Measurements from ENCODE around the gene FAM20C. TPM values are rescaled to one million over a fixed set of nuclear protein-coding genes. Genes with fewer than 3 reads are reported as not detected.

The FAM20C gene
- total RNA-seq, 2 experiments from 2014 or later: not detected

DNA sequence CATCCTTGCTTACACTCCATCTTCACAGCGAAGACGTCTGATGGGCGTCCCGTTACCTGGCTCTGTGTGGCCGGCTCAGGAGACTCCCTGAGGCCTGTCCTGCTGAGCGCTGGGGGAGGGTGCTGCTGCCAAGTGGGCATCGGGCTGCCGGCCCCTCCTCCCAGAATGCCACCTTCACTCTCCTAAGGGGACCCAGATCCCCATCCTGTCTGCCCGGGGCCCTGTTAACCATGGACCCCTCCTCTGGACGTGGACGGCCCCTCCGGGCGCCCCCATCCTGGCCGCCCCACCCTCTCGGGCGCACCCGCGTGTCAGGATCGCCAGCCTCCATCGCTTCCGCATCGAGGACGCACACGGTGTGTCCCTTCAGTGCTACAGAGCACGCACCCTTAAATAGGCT is 90.2 kb downstream of the FAM20C start:
- no peaks in the 10 kb centered on the region for H3K9me2 ChIP-seq (ENCODE audit: insufficient read depth, low read length)
- no peaks in the 10 kb centered on the region for H3K4me1 ChIP-seq (ENCODE audit: insufficient read depth, low read length, poor library complexity, severe bottlenecking)
- BruUV-seq (replicated peaks): no TSS peak
- no peak overlapping the region for H2AFZ ChIP-seq (ENCODE audit: low read length)
- no peak overlapping the region for H3K27ac ChIP-seq (ENCODE audit: low read depth, low read length, poor library complexity, severe bottlenecking)
- no peak overlapping the region for H3K4me3 ChIP-seq (ENCODE audit: low read depth, low read length, poor library complexity, severe bottlenecking)
- no peaks in the 10 kb centered on the region for H3K36me3 ChIP-seq (ENCODE audit: insufficient read depth, low read length)
- H3K79me2 ChIP-seq (ENCODE audit: insufficient read depth, low read depth, low read length): no peaks in the 10 kb centered on the region
- no peak for DNase-seq (ENCODE audit: low spot score)
- ChIA-PET CTCF (ENCODE audit: unreplicated experiment) (no interaction called here), POLR2A (no interaction called here)
- intact Hi-C loops (cut with micrococcal nuclease; ENCODE audit: unreplicated experiment): no loop called here
- H3K4me2 ChIP-seq (ENCODE audit: low read length): no peak overlapping the region
- no peaks in the 10 kb centered on the region for H4K20me1 ChIP-seq (ENCODE audit: insufficient read depth, low read length)
- H3K9me3 ChIP-seq (ENCODE audit: low read length): no peaks in the 10 kb centered on the region
- TF ChIP-seq, protein P1, sequence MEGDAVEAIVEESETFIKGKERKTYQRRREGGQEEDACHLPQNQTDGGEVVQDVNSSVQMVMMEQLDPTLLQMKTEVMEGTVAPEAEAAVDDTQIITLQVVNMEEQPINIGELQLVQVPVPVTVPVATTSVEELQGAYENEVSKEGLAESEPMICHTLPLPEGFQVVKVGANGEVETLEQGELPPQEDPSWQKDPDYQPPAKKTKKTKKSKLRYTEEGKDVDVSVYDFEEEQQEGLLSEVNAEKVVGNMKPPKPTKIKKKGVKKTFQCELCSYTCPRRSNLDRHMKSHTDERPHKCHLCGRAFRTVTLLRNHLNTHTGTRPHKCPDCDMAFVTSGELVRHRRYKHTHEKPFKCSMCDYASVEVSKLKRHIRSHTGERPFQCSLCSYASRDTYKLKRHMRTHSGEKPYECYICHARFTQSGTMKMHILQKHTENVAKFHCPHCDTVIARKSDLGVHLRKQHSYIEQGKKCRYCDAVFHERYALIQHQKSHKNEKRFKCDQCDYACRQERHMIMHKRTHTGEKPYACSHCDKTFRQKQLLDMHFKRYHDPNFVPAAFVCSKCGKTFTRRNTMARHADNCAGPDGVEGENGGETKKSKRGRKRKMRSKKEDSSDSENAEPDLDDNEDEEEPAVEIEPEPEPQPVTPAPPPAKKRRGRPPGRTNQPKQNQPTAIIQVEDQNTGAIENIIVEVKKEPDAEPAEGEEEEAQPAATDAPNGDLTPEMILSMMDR (conservative IDR thresholded peaks at IDR 0.05; ENCODE audit: low read length): no peak
- TF ChIP-seq EZH2phosphoT487 (IDR thresholded peaks at IDR 0.05; ENCODE audit: borderline replicate concordance, low read depth, low read length): no peak

DNA sequence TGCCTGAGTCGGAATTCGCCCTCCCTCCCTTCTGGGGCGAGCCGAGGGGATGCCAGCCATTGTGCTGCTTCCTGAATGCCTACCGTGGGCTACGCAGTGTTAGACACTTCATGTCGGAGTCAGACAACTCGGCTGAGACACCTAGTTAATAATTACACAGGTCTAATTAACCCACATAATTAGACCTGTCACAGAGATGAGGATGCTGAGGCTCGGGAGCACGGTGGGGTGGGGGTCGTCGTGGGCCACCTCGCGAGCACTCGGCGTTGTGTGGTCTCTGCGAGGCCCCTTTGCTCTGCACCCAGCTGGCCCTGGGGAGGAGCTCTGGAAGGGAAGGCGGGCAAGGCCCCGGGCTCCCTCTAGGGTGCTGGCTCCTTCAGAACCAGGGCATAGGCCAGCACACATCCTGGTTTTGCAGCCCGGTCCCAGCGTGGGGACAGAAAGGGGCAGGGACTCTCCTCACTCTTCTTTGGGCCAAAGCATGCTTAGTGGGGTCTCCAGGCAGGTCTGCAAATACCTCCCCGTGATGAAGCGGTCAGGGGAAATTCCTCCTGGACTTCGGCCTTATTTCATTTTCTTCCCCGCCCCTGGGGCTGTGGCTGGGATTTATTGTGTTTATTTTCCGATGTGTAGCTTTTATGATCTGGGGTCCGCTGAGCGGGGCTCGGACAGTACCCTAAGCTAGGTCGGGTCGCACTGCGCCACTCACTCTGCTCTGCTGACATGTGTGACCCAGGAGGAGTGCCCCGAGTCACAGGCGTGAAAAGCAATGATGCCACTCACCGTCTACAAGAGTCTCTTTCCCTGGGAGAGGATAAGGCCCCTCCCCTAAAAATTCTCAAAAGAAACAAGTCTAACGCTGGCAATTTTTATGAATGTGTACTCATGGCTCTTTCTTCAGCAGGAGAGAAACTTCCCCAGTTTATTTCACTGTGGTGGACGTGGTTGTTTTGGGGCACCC is 92.7 kb downstream of the FAM20C start:
- no peak overlapping the region for H3K4me3 ChIP-seq (ENCODE audit: low read depth, low read length, poor library complexity, severe bottlenecking)
- H3K36me3 ChIP-seq (ENCODE audit: insufficient read depth, low read length): no peaks in the 10 kb centered on the region
- H3K79me2 ChIP-seq (ENCODE audit: insufficient read depth, low read depth, low read length): no peaks in the 10 kb centered on the region
- H2AFZ ChIP-seq (ENCODE audit: low read length): no peak overlapping the region
- no peaks in the 10 kb centered on the region for H3K4me1 ChIP-seq (ENCODE audit: insufficient read depth, low read length, poor library complexity, severe bottlenecking)
- H3K9me3 ChIP-seq (ENCODE audit: low read length): no peaks in the 10 kb centered on the region
- no peak for DNase-seq (ENCODE audit: low spot score)
- intact Hi-C loops (cut with micrococcal nuclease; ENCODE audit: unreplicated experiment): no loop called here
- no peak overlapping the region for H3K27ac ChIP-seq (ENCODE audit: low read depth, low read length, poor library complexity, severe bottlenecking)
- ChIA-PET POLR2A (no interaction called here), CTCF (ENCODE audit: unreplicated experiment) (no interaction called here)
- TF ChIP-seq, protein P1 (conservative IDR thresholded peaks at IDR 0.05; ENCODE audit: low read length): no peak
- no peak for TF ChIP-seq EZH2phosphoT487 (IDR thresholded peaks at IDR 0.05; ENCODE audit: borderline replicate concordance, low read depth, low read length)
- H3K4me2 ChIP-seq (ENCODE audit: low read length): no peak overlapping the region
- BruUV-seq (replicated peaks): no TSS peak
- no peaks in the 10 kb centered on the region for H4K20me1 ChIP-seq (ENCODE audit: insufficient read depth, low read length)
- no peaks in the 10 kb centered on the region for H3K9me2 ChIP-seq (ENCODE audit: insufficient read depth, low read length)

DNA sequence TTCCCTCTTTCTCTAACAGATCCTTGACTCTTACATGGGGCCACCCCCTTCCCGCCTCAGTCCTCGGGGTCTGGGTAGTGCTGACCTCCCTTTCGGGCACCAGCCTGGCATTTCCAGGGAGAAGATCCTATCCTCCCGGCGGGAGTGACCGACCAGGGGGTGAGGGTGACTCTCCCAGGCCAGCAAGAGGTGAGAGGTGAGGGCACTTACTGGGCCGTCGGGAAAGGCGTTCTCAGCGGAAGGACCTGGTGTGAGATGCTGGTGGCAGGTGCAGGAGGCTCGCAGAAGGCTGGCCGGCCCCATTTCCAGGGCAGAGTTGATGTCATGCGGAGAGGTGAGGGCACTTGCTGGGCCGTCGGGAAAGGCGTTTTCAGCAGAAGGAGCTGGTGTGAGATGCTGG is 93.4 kb downstream of the FAM20C start:
- Histone ChIP-seq H3K36me3 (ENCODE audit: insufficient read depth, low read length) (no peaks in the 10 kb centered on the region), H3K9me3 (ENCODE audit: low read length) (no peaks in the 10 kb centered on the region), H4K20me1 (ENCODE audit: insufficient read depth, low read length) (no peaks in the 10 kb centered on the region), H3K79me2 (ENCODE audit: insufficient read depth, low read depth, low read length) (no peaks in the 10 kb centered on the region), H3K27ac (ENCODE audit: low read depth, low read length, poor library complexity, severe bottlenecking) (no peak overlapping the region), H3K4me3 (ENCODE audit: low read depth, low read length, poor library complexity, severe bottlenecking) (no peak overlapping the region), H3K4me1 (ENCODE audit: insufficient read depth, low read length, poor library complexity, severe bottlenecking) (no peaks in the 10 kb centered on the region), H3K4me2 (ENCODE audit: low read length) (no peak overlapping the region), H2AFZ (ENCODE audit: low read length) (no peak overlapping the region), H3K9me2 (ENCODE audit: insufficient read depth, low read length) (no peaks in the 10 kb centered on the region)
- no peak for DNase-seq (ENCODE audit: low spot score)
- intact Hi-C loops (cut with micrococcal nuclease; ENCODE audit: unreplicated experiment): no loop called here
- BruUV-seq (replicated peaks): no TSS peak
- POLR2A ChIA-PET: no interaction called here
- TF ChIP-seq, protein P1 (conservative IDR thresholded peaks at IDR 0.05; ENCODE audit: low read length): no peak
- TF ChIP-seq EZH2phosphoT487 (IDR thresholded peaks at IDR 0.05; ENCODE audit: borderline replicate concordance, low read depth, low read length): no peak
- CTCF ChIA-PET (ENCODE audit: unreplicated experiment): no interaction called here
